PC-9 (cell line): ENCODE measurements around the gene CHIA. TPM values are rescaled to one million over a fixed set of nuclear protein-coding genes. Genes with fewer than 3 reads are reported as not detected.

Source experiments
- BruUV-seq: library from RNA; stranded (reverse); fragments of 400-500 nt; replicated peaks from 2 replicates; lab custom pipeline; 2021; lab: Mats Ljungman, UMichigan
- CTCF ChIA-PET: fragments of 300-600 bp; sonication (Branson Sonifier 250); formaldehyde crosslinking; loops from one replicate; lab custom pipeline; 2022; ENCODE audit warnings: antibody characterized with exemption; lab: Charles Lee
- POLR2A ChIA-PET: fragments of 300-600 bp; sonication (Branson Sonifier 250); formaldehyde crosslinking; loops from one replicate; lab custom pipeline; 2022; ENCODE audit warnings: antibody characterized with exemption; ENCODE audit not compliant: unreplicated experiment; lab: Charles Lee
- DNase-seq, 2 experiments: peaks; one replicate each; pipeline versions ENCODE4 v3.0.0 to v3.0.0-alpha.2; 2015 to 2022; ENCODE audit warnings: mixed read lengths in 1 of 2
- H2AFZ ChIP-seq: fragments of 200-600 bp; sonication (generic); 2 replicates; pipeline ENCODE4 v1.8.1; 2017; ENCODE audit warnings: antibody characterized with exemption
- H3F3A ChIP-seq: fragments of 200-600 bp; sonication (generic); 2 replicates; pipeline ENCODE4 v1.8.1; 2017; ENCODE audit warnings: antibody characterized with exemption, mild to moderate bottlenecking, low read depth; ENCODE audit not compliant: insufficient read depth
- H3K27ac ChIP-seq: fragments of 200-600 bp; sonication (generic); 2 replicates; pipeline ENCODE4 v1.6.1; 2016; ENCODE audit warnings: mixed run types
- H3K27me3 ChIP-seq: fragments of 200-600 bp; sonication (generic); 2 replicates; pipeline ENCODE4 v1.6.1; 2016; ENCODE audit warnings: low read depth, mixed run types; ENCODE audit not compliant: insufficient read depth
- H3K36me3 ChIP-seq: fragments of 200-600 bp; sonication (generic); 2 replicates; pipeline ENCODE4 v1.6.1; 2016; ENCODE audit warnings: low read depth, mixed run types
- H3K4me1 ChIP-seq: fragments of 200-600 bp; sonication (generic); replicated peaks from 2 replicates; pipeline ENCODE4 v1.6.1; 2016; ENCODE audit warnings: mixed run types; ENCODE audit not compliant: insufficient read depth
- H3K4me2 ChIP-seq: fragments of 200-600 bp; sonication (generic); 2 replicates; pipeline ENCODE4 v1.6.1; 2017; ENCODE audit warnings: mixed run types
- H3K4me3 ChIP-seq: fragments of 200-600 bp; sonication (generic); 2 replicates; pipeline ENCODE4 v1.6.1; 2016; ENCODE audit warnings: mixed run types
- H3K79me2 ChIP-seq: fragments of 200-600 bp; sonication (generic); 2 replicates; pipeline ENCODE4 v1.6.1; 2017; ENCODE audit warnings: low read depth, mixed run types
- H3K9me2 ChIP-seq: fragments of 200-600 bp; sonication (generic); 2 replicates; pipeline ENCODE4 v1.8.1; 2017; ENCODE audit warnings: mild to moderate bottlenecking; ENCODE audit not compliant: insufficient read depth
- H3K9me3 ChIP-seq: fragments of 200-600 bp; sonication (generic); 2 replicates; pipeline ENCODE4 v1.8.1; 2016; ENCODE audit warnings: low read depth; ENCODE audit not compliant: insufficient read depth
- H4K20me1 ChIP-seq: fragments of 200-600 bp; sonication (generic); 2 replicates; pipeline ENCODE4 v1.8.1; 2017; ENCODE audit not compliant: insufficient read depth
- CTCF ChIP-seq: fragments of 200-600 bp; sonication (generic); conservative IDR thresholded peaks from 2 replicates; pipeline ENCODE4 v1.6.1; 2017; ENCODE audit warnings: mixed run types, antibody characterized with exemption, mild to moderate bottlenecking, moderate library complexity
- EZH2 ChIP-seq: fragments of 200-600 bp; sonication (generic); IDR thresholded peaks from 2 replicates; pipeline ENCODE4 v1.8.0; 2017; ENCODE audit warnings: antibody characterized with exemption, low read depth
- intact Hi-C: fragments of 100-400 bp; cut with micrococcal nuclease; formaldehyde crosslinking; loops from one replicate; pipeline ENCODE4 v1.10.0; 2022; ENCODE audit not compliant: unreplicated experiment
- total RNA-seq: library from RNA; stranded (reverse); gene quantifications from 2 replicates; pipeline ENCODE4 v1.2.3, GENCODE V29; 2021

The CHIA gene
- total RNA-seq, 1 experiment from 2014 or later = not detected

DNA sequence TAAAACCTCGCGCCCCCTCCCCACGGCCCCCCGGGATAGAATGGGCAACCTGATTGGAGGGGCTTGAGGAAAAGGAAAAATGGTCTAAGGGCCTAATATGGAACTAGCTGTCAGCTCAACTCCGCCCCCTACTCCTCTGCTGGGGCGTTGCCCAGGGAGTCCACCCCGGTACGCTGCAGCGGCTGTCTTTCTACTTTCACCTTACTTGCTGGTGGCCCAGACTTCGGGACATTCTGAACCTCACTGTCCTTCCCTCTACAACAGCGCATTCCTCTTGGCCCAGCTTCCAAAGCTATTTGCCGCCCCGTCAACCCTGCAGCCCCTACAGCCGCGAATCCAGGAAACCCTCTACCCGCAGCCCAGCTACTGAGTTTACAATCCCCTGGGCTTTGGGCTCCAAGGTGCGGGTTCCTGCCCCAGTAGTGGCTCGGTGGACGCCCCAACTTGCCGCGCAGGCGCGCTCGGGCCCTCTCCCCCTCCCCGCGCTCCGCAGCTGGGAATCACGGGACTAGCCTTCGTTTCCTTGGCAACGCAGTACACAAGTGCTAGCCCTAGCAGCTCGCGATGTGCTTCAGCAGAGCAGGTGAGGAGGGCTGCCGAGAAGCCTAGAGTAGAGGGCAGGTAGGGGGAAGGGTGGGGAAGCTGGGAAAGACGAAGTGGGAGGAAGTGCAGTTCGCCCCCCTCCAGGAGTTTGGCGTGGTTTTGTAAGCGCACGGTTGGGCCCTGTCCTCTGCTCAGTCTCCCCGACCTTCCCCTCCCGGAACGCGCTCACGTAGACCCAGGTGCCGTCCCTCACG lies 55.6 kb downstream of the CHIA start:
- no peaks in the 10 kb centered on the region for H3K36me3 ChIP-seq
- peak overlapping the region; percentile 93 for H3K4me2 ChIP-seq
- H3K9me3 ChIP-seq = no peaks in the 10 kb centered on the region
- intact Hi-C loops = no loop called here
- DNase-seq = peak; percentile 61 to 65
- no TSS peak for BruUV-seq
- CTCF ChIA-PET = no interaction called here
- no peak overlapping the region for H3K27ac ChIP-seq
- H3F3A ChIP-seq = no peaks in the 10 kb centered on the region
- POLR2A ChIA-PET = no interaction called here
- H3K27me3 ChIP-seq = 0 out of 2 replicates have a peak, but pooled peaks cover 4% of the 10 kb centered on the region
- H4K20me1 ChIP-seq = no peaks in the 10 kb centered on the region
- H2AFZ ChIP-seq = peak overlapping the region; percentile 93
- TF ChIP-seq CTCF (no peak; the same call in 1 of the 2 replicates), EZH2 (no peak)
- peak overlapping the region; percentile 60 for H3K4me3 ChIP-seq
- no peaks in the 10 kb centered on the region for H3K4me1 ChIP-seq
- no peaks in the 10 kb centered on the region for H3K9me2 ChIP-seq
- no peaks in the 10 kb centered on the region for H3K79me2 ChIP-seq

DNA sequence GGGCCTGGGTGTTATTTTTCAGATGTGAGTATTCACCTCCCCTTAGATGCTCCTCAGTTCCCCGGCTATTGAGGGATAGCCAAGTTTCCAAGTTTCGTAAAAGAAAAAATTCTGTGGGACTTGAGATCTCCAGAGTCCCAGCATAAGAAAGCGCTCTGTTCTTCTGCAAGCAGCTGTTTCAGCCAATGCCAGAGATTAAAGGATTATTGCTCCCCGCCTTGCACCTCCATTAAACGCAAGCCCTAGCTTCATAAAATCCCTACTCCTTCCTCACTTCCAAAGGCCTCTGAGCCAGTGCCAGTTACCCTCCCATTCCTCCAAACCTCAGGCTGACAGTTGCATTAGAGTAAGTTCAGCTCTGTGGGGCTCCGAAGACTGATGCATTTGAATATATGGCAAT lies 56.4 kb downstream of the CHIA start:
- intact Hi-C loops = no loop called here
- Histone ChIP-seq H3K36me3 (no peaks in the 10 kb centered on the region), H3K79me2 (no peaks in the 10 kb centered on the region), H3K9me3 (no peaks in the 10 kb centered on the region), H3F3A (no peaks in the 10 kb centered on the region), H3K4me3 (no peak overlapping the region), H4K20me1 (no peaks in the 10 kb centered on the region), H3K4me2 (no peak overlapping the region), H2AFZ (no peak overlapping the region), H3K9me2 (no peaks in the 10 kb centered on the region), H3K27me3 (0 out of 2 replicates have a peak, but pooled peaks cover 4% of the 10 kb centered on the region), H3K4me1 (no peaks in the 10 kb centered on the region), H3K27ac (no peak overlapping the region)
- no peak for DNase-seq
- ChIA-PET CTCF (no interaction called here), POLR2A (no interaction called here)
- BruUV-seq = no TSS peak
- no peak for TF ChIP-seq CTCF
- no peak for TF ChIP-seq EZH2

DNA sequence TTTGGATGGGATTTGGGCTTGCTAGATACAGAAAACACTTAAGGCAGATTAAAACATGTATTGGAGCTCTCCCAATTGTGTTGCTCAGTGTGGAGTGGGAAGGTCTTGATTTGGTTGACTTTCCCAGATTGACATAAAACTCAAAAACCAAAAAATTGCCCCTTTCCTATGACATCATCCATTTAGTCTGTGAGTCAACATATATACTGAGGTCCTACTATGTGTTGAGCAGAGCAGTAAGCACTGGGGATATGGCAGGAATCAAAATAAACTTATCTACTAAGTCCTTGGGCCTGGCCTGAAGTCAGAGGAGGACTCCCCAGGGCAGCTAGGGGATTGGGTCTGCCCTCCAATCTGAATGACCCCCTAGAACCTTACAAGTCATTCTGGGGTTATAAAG lies 61.0 kb downstream of the CHIA start:
- ChIA-PET POLR2A (no interaction called here), CTCF (interaction anchor here (0.7 kb wide), 1 partner anchor 1015 kb away, joined by 5 read pairs; no protein-coding TSS in a partner anchor)
- no peak for DNase-seq
- H3F3A ChIP-seq = no peaks in the 10 kb centered on the region
- intact Hi-C loops = no loop called here
- TF ChIP-seq EZH2 = no peak
- TF ChIP-seq CTCF = no peak
- no peaks in the 10 kb centered on the region for H3K4me1 ChIP-seq
- no peaks in the 10 kb centered on the region for H4K20me1 ChIP-seq
- H3K4me3 ChIP-seq = no peak overlapping the region
- H3K9me2 ChIP-seq = no peaks in the 10 kb centered on the region
- no peak overlapping the region for H3K4me2 ChIP-seq
- H2AFZ ChIP-seq = no peak overlapping the region
- BruUV-seq = no TSS peak
- H3K36me3 ChIP-seq = no peaks in the 10 kb centered on the region
- H3K9me3 ChIP-seq = no peaks in the 10 kb centered on the region
- H3K79me2 ChIP-seq = no peaks in the 10 kb centered on the region
- no peak overlapping the region for H3K27ac ChIP-seq
- H3K27me3 ChIP-seq = no peaks in the 10 kb centered on the region
